CD4-positive, alpha-beta T cell treated with Interleukin-6 for 4 hours (primary cell): ENCODE results near the gene TNFRSF1A.
"Not testable (repeated sequence)": the region's sequence is repeated elsewhere in the genome, so short reads cannot be mapped to it uniquely, and the experiment has no call there.

Experiments
- DNase-seq: peaks from one replicate; pipeline ENCODE4 v3.0.0-alpha.2; 2020; ENCODE audit warnings: mixed read lengths

Gene TNFRSF1A

GRCh38 chr12:6355491-6356373, 13.9 kb upstream of the TNFRSF1A start:
- DNase-seq = peak; percentile 36

GRCh38 chr12:6354495-6355393, 12.9 kb upstream of the TNFRSF1A start:
- no peak for DNase-seq

- no peak for DNase-seq
These were observed 10.6 kb upstream of the TNFRSF1A start for GRCh38 chr12:6352193-6353173.

- no peak for DNase-seq
These were observed 9.7 kb upstream of the TNFRSF1A start for GRCh38 chr12:6351622-6352021.

- DNase-seq = peak; percentile 45
These were observed 5.8 kb upstream of the TNFRSF1A start for GRCh38 chr12:6347367-6348338.

GRCh38 chr12:6346942-6347341, 5.1 kb upstream of the TNFRSF1A start:
- DNase-seq = no peak

GRCh38 chr12:6346235-6346832, 4.5 kb upstream of the TNFRSF1A start:
- DNase-seq = no peak

GRCh38 chr12:6345319-6346091, 3.6 kb upstream of the TNFRSF1A start:
- peak; percentile 57 for DNase-seq

- not testable (repeated sequence) for DNase-seq
These were observed 2.3 kb upstream of the TNFRSF1A start for GRCh38 chr12:6344101-6344660.

GRCh38 chr12:6343518-6343917, 1.6 kb upstream of the TNFRSF1A start:
- no peak for DNase-seq

- DNase-seq = no peak
These were observed 439 bp upstream of the TNFRSF1A start for GRCh38 chr12:6342140-6342889.

- no peak for DNase-seq
These were observed 995 bp downstream of the TNFRSF1A start for GRCh38 chr12:6340745-6341416.

GRCh38 chr12:6340032-6340638, 1.7 kb downstream of the TNFRSF1A start:
- DNase-seq = peak; percentile 43

GRCh38 chr12:6338955-6339354, 2.9 kb downstream of the TNFRSF1A start:
- no peak for DNase-seq

GRCh38 chr12:6338536-6338935, 3.3 kb downstream of the TNFRSF1A start:
- not testable (repeated sequence) for DNase-seq

GRCh38 chr12:6337958-6338433, 3.9 kb downstream of the TNFRSF1A start:
- no peak for DNase-seq
